HG02870 (cell line): ENCODE data around the gene RFPL2.
"Not testable (repeated sequence)": the region's sequence is repeated elsewhere in the genome, so short reads cannot be mapped to it uniquely, and the experiment has no call there.

Source experiments
- ATAC-seq: cut with Tn5 transposase; IDR thresholded peaks from one replicate; pipeline ENCODE4 v1.9.1; 2021; ENCODE audit warnings: mild to moderate bottlenecking, moderate library complexity; ENCODE audit not compliant: unreplicated experiment

Gene RFPL2

GRCh38 chr22:32175115-32175514 lies 29.8 kb downstream of the RFPL2 start:
- ATAC-seq, result no peak

GRCh38 chr22:32165681-32166080 lies 39.2 kb downstream of the RFPL2 start:
- ATAC-seq, result no peak

GRCh38 chr22:32164075-32164860 lies 40.6 kb downstream of the RFPL2 start:
- no peak for ATAC-seq

- ATAC-seq, result not testable (repeated sequence)
Measured at GRCh38 chr22:32160411-32160810, 44.5 kb downstream of the RFPL2 start.

GRCh38 chr22:32158712-32159533 lies 46.0 kb downstream of the RFPL2 start, which contains the start of gene C22orf42:
Gene C22orf42 (minus strand): TSS chr22:32159303. CDS start chr22:32159215, 88 bp downstream.
- no peak for ATAC-seq

- ATAC-seq, result not testable (repeated sequence)
Measured at GRCh38 chr22:32157632-32158031, 47.2 kb downstream of the RFPL2 start.

- not testable (repeated sequence) for ATAC-seq
Measured at GRCh38 chr22:32154727-32155126, 50.1 kb downstream of the RFPL2 start.

GRCh38 chr22:32151641-32152040 lies 53.2 kb downstream of the RFPL2 start:
- not testable (repeated sequence) for ATAC-seq

- not testable (repeated sequence) for ATAC-seq
Measured at GRCh38 chr22:32150647-32151046, 54.2 kb downstream of the RFPL2 start.

- not testable (repeated sequence) for ATAC-seq
Measured at GRCh38 chr22:32148372-32148771, 56.5 kb downstream of the RFPL2 start.

GRCh38 chr22:32147128-32147527 lies 57.7 kb downstream of the RFPL2 start:
- ATAC-seq, result not testable (repeated sequence)

- no peak for ATAC-seq
Measured at GRCh38 chr22:32144496-32145274, 60.2 kb downstream of the RFPL2 start.

GRCh38 chr22:32142600-32142999 lies 62.3 kb downstream of the RFPL2 start:
- ATAC-seq, result no peak

- not testable (repeated sequence) for ATAC-seq
Measured at GRCh38 chr22:32140688-32141087, 64.2 kb downstream of the RFPL2 start.
